ENCODE results near the gene RDX.

DNA sequence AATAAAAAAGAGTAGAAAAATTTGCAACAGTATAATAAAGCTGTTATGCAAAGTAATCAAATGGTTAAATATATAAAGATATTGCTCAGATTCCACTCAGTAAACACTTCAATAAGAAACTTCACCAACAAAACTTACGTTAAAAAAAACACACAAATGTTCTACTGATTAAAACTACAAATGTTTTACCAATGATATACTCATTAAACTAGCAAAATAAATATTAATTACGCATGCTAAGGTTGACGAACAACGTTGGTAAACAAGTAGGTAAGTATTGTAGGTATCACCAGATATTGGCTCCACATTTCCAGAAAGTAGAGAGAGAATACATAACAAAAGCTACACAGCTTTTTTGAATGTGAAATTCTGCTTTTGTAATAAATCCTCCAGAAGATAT lies 12.6 kb downstream of the RDX start:
- TF ChIP-seq POLR2A (IDR thresholded peaks at IDR 0.05; ENCODE audit: borderline replicate concordance, extremely low read depth, insufficient read depth, insufficient read length) (no peak), RAD21 (IDR thresholded peaks at IDR 0.05; ENCODE audit: low read depth) (no peak), YY1 (IDR thresholded peaks at IDR 0.05; ENCODE audit: extremely low read depth, insufficient replicate concordance, low read depth, low read length) (no peak), TCF7L2 (IDR thresholded peaks at IDR 0.05; ENCODE audit: borderline replicate concordance, extremely low read depth, insufficient read depth, insufficient read length) (no peak), FOSL1 (IDR thresholded peaks at IDR 0.05; ENCODE audit: low read depth) (no peak), ZNF274 (IDR thresholded peaks at IDR 0.05; ENCODE audit: low read depth, low read length) (no peak), POLR2AphosphoS5 (IDR thresholded peaks at IDR 0.05; ENCODE audit: low read depth, low read length) (no peak)
- TF ChIP-seq, protein P1, sequence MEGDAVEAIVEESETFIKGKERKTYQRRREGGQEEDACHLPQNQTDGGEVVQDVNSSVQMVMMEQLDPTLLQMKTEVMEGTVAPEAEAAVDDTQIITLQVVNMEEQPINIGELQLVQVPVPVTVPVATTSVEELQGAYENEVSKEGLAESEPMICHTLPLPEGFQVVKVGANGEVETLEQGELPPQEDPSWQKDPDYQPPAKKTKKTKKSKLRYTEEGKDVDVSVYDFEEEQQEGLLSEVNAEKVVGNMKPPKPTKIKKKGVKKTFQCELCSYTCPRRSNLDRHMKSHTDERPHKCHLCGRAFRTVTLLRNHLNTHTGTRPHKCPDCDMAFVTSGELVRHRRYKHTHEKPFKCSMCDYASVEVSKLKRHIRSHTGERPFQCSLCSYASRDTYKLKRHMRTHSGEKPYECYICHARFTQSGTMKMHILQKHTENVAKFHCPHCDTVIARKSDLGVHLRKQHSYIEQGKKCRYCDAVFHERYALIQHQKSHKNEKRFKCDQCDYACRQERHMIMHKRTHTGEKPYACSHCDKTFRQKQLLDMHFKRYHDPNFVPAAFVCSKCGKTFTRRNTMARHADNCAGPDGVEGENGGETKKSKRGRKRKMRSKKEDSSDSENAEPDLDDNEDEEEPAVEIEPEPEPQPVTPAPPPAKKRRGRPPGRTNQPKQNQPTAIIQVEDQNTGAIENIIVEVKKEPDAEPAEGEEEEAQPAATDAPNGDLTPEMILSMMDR (IDR thresholded peaks at IDR 0.05 in 2 of 3, conservative IDR thresholded peaks at IDR 0.05 in 1 of 3; ENCODE audit: borderline replicate concordance in 1 of 3, insufficient read depth in 1 of 3, low read depth in 2 of 3, low read length in 2 of 3), result no peak
- TF ChIP-seq, protein P2, sequence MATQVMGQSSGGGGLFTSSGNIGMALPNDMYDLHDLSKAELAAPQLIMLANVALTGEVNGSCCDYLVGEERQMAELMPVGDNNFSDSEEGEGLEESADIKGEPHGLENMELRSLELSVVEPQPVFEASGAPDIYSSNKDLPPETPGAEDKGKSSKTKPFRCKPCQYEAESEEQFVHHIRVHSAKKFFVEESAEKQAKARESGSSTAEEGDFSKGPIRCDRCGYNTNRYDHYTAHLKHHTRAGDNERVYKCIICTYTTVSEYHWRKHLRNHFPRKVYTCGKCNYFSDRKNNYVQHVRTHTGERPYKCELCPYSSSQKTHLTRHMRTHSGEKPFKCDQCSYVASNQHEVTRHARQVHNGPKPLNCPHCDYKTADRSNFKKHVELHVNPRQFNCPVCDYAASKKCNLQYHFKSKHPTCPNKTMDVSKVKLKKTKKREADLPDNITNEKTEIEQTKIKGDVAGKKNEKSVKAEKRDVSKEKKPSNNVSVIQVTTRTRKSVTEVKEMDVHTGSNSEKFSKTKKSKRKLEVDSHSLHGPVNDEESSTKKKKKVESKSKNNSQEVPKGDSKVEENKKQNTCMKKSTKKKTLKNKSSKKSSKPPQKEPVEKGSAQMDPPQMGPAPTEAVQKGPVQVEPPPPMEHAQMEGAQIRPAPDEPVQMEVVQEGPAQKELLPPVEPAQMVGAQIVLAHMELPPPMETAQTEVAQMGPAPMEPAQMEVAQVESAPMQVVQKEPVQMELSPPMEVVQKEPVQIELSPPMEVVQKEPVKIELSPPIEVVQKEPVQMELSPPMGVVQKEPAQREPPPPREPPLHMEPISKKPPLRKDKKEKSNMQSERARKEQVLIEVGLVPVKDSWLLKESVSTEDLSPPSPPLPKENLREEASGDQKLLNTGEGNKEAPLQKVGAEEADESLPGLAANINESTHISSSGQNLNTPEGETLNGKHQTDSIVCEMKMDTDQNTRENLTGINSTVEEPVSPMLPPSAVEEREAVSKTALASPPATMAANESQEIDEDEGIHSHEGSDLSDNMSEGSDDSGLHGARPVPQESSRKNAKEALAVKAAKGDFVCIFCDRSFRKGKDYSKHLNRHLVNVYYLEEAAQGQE (IDR thresholded peaks at IDR 0.05; ENCODE audit: low read depth), result no peak
- TF ChIP-seq, protein P3, sequence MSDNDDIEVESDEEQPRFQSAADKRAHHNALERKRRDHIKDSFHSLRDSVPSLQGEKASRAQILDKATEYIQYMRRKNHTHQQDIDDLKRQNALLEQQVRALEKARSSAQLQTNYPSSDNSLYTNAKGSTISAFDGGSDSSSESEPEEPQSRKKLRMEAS (IDR thresholded peaks at IDR 0.05), result no peak
